Aorta (tissue), 5 donors: ENCODE data around the gene TGM6. TPM values are rescaled to one million over a fixed set of nuclear protein-coding genes. Genes with fewer than 3 reads are reported as not detected.

ENCODE experiments used
- ATAC-seq: fragments of 200-7000 bp; cut with Tn5 transposase; one replicate; pipeline ENCODE4 v1.9.1; 2022; ENCODE audit warnings: moderate library complexity; ENCODE audit not compliant: low FRiP score
- DNase-seq, 2 donors: peaks; one replicate each; pipeline ENCODE4 v3.0.0-alpha.2; 2020
- H3K27ac ChIP-seq, 2 donors: one replicate each; pipeline ENCODE4 v1.5.1; 2013; ENCODE audit warnings: low read length in 2 of 2, mild to moderate bottlenecking in 2 of 2, moderate library complexity in 2 of 2, control low read depth in 1 of 2, inconsistent platforms in 1 of 2, low read depth in 1 of 2
- H3K27me3 ChIP-seq, 2 donors: one replicate each; pipeline ENCODE4 v1.6.1; 2013; ENCODE audit warnings: control low read depth in 1 of 2, low read length in 1 of 2, mild to moderate bottlenecking in 1 of 2, moderate library complexity in 1 of 2; ENCODE audit not compliant: insufficient read depth in 2 of 2, control insufficient read depth in 1 of 2
- H3K36me3 ChIP-seq, 2 donors: one replicate each; pipeline ENCODE4 v1.6.1; 2013; ENCODE audit warnings: control low read depth in 1 of 2, low read length in 1 of 2, mild to moderate bottlenecking in 1 of 2; ENCODE audit not compliant: insufficient read depth in 2 of 2, control insufficient read depth in 1 of 2
- H3K4me1 ChIP-seq, 2 donors: one replicate each; pipeline ENCODE4 v1.6.1; 2013; ENCODE audit warnings: low read length in 2 of 2, control low read depth in 1 of 2, mild to moderate bottlenecking in 1 of 2, moderate library complexity in 1 of 2; ENCODE audit not compliant: insufficient read depth in 2 of 2, control insufficient read depth in 1 of 2
- H3K4me3 ChIP-seq, 2 donors: one replicate each; pipeline ENCODE4 v1.5.1; 2013; ENCODE audit warnings: low read length in 2 of 2, control low read depth in 1 of 2, mild to moderate bottlenecking in 1 of 2
- H3K9me3 ChIP-seq: one replicate; pipeline ENCODE4 v1.6.1; 2013; ENCODE audit warnings: mild to moderate bottlenecking, low read length; ENCODE audit not compliant: control insufficient read depth
- WGBS, 2 donors: extraction: QIAGEN DNeasy Blood & Tissue Kit; methylation state at CpG; one replicate each; pipeline ENCODE4 v1.1.7; 2013; 5-methylcytosine and 5-hydroxymethylcytosine counted together
- intact Hi-C, 2 donors: fragments of 100-400 bp; cut with DNase I; formaldehyde crosslinking; loops; one replicate each; pipeline versions ENCODE4 v1.14.2 to v1.15.0; 2022
- long read RNA-seq, 2 donors: library from polyadenylated mRNA; unstranded; transcript quantifications; one replicate each; pipeline ENCODE4 v2.0.0, GENCODE V29; 2020 to 2021
- polyA plus RNA-seq, 2 donors: library from polyadenylated mRNA; stranded (reverse); fragments of 200-250 nt; gene quantifications; one replicate each; pipeline ENCODE4 v1.2.3, GENCODE V29; 2013
- total RNA-seq, 2 donors: library from RNA; stranded (reverse); fragmentation: NEBNext Ultra II Directional; extraction: Animal tissue kit (Norgen Biotek cat#: 25700); gene quantifications; one replicate each; pipeline ENCODE4 v1.2.1, GENCODE V29; 2021
- donor health status: healthy with polysubstance abuse.
- donor health status: Bipolar disorder and iron deficiency.
- donor health status: DM: no; HTN: no; CAD: no.
- donor health status: DM: no; HTN: no; CAD: no.
- donor health status: DM: yes; HTN: yes; CAD: no.

Gene TGM6
- total RNA-seq (not detected), polyA plus RNA-seq (not detected)
- long read RNA-seq, donor 1 = 0 reads
- long read RNA-seq, donor 2 = 0 reads

DNA sequence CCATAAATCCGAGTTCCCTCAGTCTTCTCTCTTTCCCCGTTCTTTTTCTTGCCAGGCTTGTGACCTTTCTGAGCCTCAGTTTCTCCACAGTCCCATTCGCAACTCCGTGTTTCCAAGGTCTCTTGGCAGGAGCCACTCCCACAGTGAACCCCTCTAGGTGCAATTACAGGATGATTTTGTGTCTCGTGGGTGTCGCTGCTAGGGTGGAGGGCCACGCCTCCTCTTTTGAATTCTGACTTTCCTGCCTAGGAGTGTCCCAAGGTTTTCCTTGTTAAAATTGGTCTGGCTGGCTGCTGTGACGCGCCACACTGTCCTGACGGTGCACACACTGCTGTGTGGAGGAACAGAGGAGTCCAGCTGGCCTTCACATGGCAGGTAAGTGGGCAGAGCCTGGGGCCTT lies at the start of gene TGM6:
TGM6 (plus strand) TSS at position 301 of the 400 bp plus-strand sequence; CDS start at position 369, 68 bp downstream.
- Histone ChIP-seq H3K36me3 (no peaks in the 10 kb centered on the region), H3K27ac (no peak within 1 kb of the TSS), H3K4me3 (no peak within 1 kb of the TSS), H3K4me1 (no peaks in the 10 kb centered on the region), H3K9me3 (no peaks in the 10 kb centered on the region), H3K27me3 (no peaks in the 10 kb centered on the region)
- DNase-seq = no peak
- 82 to 83% methylated on average over 10 of the region's 10 CpGs for WGBS, 2 donors
- ATAC-seq = no peak
- intact Hi-C loops = no loop called here

DNA sequence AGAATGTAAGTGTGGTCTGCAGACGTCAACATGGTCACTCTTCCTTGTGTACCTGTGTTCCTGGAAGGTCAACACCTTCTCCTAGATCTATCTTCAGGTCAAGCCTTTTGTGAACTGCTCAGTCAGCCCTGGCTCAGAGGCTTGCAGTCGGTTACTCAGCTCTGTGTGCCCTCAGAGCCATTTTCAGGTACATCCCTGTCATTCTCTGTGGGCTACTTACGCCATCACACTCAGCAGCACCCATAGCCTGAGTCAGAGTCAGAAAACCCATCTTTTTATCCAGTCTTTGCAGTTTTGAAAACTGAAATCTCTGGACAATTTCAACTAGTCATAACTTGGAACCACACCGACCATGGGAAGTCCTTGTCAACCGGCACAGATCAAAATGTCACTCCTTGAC lies 49.6 kb upstream of the TGM6 start:
- DNase-seq (no peak), ATAC-seq (no peak)
- H3K36me3 ChIP-seq = no peaks in the 10 kb centered on the region
- H3K4me1 ChIP-seq = no peaks in the 10 kb centered on the region
- 70 to 71% methylated on average over 5 of the region's 5 CpGs for WGBS, 2 donors
- H3K27me3 ChIP-seq = no peaks in the 10 kb centered on the region
- intact Hi-C loops = no loop called here
- H3K9me3 ChIP-seq = no peaks in the 10 kb centered on the region
- H3K4me3 ChIP-seq = no peak overlapping the region
- H3K27ac ChIP-seq = no peak overlapping the region

DNA sequence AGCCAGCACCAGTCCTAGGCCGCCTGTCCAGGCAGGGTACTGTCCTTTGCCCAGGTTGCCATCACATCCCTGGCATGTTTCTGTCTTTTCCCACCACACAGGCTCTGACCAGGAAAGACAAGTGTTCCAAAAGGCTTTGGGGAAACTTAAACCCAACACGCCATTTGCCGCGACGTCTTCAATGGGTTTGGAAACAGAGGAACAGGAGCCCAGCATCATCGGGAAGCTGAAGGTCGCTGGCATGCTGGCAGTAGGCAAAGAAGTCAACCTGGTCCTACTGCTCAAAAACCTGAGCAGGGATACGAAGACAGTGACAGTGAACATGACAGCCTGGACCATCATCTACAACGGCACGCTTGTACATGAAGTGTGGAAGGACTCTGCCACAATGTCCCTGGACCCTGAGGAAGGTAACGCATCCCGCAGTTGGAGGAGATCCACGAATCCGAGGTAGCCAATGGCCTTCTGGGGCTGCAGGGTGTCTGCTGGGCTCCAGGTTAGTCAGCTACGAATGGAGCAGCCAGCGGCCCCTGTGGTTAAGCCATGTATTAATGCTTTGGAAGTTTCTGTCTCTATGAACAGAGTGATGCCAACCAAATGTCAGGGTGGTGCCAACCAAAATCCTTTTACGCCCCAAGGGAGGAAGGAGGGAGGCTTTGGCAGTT lies 48.7 kb upstream of the TGM6 start:
- H3K9me3 ChIP-seq = no peaks in the 10 kb centered on the region
- DNase-seq (no peak), ATAC-seq (no peak)
- no peaks in the 10 kb centered on the region for H3K27me3 ChIP-seq
- H3K36me3 ChIP-seq = no peaks in the 10 kb centered on the region
- intact Hi-C loops = no loop called here
- WGBS, 2 donors = 72 to 73% methylated on average over 17 of the region's 17 CpGs
- H3K4me1 ChIP-seq = no peaks in the 10 kb centered on the region
- H3K27ac ChIP-seq = no peak overlapping the region
- H3K4me3 ChIP-seq = no peak overlapping the region

DNA sequence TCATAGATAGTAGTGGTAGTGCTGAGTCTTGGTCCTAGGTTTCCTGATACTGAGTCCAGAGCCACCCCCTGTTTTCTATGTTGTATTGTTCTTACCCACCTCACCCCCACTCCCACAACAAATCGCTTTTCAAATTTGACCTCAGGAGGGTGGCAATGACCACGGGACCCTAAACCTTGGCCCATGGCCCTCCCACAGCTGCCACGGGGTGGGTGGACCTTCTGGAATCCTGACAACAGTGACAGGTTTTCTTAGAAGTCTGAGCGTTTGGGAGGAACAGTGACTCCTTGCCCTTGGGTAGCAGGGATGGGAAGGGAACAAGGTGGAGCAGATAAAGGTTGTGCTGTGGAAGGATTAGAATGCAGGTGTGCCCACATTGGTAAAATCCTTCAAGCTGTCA lies 48.0 kb upstream of the TGM6 start:
- intact Hi-C loops = no loop called here
- DNase-seq (no peak), ATAC-seq (no peak)
- H3K27me3 ChIP-seq = no peaks in the 10 kb centered on the region
- H3K4me1 ChIP-seq = no peaks in the 10 kb centered on the region
- WGBS, 2 donors = 34 to 46% methylated on average over 4 of the region's 4 CpGs
- H3K4me3 ChIP-seq = no peak overlapping the region
- no peaks in the 10 kb centered on the region for H3K9me3 ChIP-seq
- H3K27ac ChIP-seq = no peak overlapping the region
- H3K36me3 ChIP-seq = no peaks in the 10 kb centered on the region

DNA sequence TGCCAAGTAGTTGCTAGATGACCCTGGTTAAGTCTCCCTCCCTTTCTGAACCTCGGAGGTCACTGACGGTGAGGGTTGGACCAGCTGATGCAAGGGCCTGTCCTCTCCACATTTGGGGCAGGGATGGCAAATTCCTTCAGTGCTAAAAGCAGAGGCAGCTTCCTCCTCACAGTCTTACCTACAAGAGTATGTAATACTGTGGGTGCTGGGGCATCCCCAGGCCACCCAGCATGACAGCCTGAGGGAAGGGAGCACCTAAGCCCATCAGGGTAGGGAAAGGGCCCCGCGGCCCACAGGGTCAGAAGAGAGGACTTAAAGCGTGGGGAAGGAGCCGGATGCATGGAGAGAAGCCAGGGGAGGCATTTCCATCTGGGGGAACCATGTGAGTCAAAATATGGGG lies 46.9 kb upstream of the TGM6 start:
- Histone ChIP-seq H3K36me3 (no peaks in the 10 kb centered on the region), H3K9me3 (no peaks in the 10 kb centered on the region), H3K4me1 (no peaks in the 10 kb centered on the region), H3K4me3 (no peak overlapping the region), H3K27me3 (no peaks in the 10 kb centered on the region), H3K27ac (no peak overlapping the region)
- ATAC-seq (no peak), DNase-seq (no peak)
- intact Hi-C loops = no loop called here
- WGBS, 2 donors = 76 to 81% methylated on average over 6 of the region's 6 CpGs

DNA sequence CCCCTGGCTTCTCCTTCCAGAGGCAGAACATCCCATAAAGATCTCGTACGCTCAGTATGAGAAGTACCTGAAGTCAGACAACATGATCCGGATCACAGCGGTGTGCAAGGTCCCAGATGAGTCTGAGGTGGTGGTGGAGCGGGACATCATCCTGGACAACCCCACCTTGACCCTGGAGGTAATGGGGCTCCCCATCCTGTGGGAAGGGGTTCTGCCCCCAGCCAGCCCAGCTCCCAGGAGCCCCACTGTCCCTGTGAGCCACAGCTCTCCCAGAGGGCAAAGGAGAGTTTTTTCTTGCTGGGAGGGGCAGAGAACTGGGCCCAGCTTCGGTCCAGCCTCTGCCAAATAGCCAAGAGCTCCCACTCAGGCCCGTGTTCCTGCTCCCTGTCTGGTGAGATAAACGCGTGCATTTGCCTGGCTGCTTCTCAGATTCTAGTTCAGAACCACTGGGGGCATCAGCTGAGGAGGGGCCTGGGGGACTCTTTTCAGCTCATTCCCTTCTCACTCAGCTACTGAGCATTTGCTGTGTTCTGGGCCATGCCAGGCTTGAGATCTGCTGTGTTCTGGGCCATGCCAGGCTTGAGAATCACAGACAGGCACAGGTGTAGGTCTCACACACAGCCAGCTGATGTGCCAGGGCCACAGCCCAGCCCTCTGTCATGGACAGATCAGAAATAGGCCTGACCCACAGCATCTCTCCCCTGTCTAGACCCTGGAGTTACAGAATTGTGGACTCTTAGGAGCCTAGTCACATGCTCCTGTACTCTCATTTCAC lies 45.4 kb upstream of the TGM6 start:
- WGBS, 2 donors = 63 to 66% methylated on average over 9 of the region's 9 CpGs
- Histone ChIP-seq H3K4me3 (no peak overlapping the region), H3K27me3 (no peaks in the 10 kb centered on the region), H3K9me3 (no peaks in the 10 kb centered on the region), H3K36me3 (no peaks in the 10 kb centered on the region), H3K4me1 (no peaks in the 10 kb centered on the region), H3K27ac (no peak overlapping the region)
- ATAC-seq = no peak
- intact Hi-C loops = no loop called here
- no peak for DNase-seq

DNA sequence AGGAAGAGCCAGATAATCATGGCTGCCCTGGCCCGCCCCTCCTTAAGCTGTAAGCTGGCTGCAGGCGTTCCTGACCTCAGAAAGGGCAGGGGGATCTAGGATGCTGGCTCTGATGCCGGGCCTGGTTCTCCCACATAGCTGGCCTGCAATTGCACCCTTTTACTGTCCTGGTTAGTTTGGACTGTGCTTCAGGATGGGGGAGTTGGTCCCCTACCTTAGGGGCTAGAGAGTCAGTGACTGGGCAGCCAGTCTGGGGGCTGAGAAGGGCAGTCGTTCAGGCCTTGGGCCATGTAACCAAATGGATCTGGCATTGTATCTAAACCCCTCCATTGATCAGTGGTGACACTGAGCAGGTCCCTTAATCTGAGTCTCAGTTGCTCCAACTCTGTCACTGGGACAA lies 44.2 kb upstream of the TGM6 start:
- Histone ChIP-seq H3K4me1 (no peaks in the 10 kb centered on the region), H3K36me3 (no peaks in the 10 kb centered on the region), H3K27me3 (no peaks in the 10 kb centered on the region), H3K9me3 (no peaks in the 10 kb centered on the region), H3K4me3 (no peak overlapping the region), H3K27ac (no peak overlapping the region)
- DNase-seq (no peak), ATAC-seq (no peak)
- WGBS, 2 donors = 80% methylated on average over 4 of the region's 4 CpGs
- intact Hi-C loops = no loop called here

DNA sequence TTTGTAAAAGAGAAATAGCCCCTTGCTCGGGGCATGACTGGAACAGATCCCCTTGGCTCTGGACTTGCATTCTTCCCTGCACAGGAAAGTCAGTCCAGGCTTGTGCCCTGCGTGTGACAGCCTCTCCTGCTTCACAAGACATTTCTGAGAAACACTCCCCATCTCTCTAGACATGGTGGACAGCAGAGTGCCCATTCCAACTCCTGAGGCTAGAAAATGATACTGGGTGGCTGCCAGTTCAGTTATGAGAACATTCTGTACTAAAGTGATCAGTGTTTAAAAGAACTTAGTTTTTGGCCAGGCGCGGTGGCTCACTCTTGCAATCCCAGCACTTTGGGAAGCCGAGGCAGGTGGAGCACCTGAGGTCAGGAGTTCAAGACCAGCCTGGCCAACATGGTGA lies 43.6 kb upstream of the TGM6 start:
- H3K27me3 ChIP-seq = no peaks in the 10 kb centered on the region
- intact Hi-C loops = no loop called here
- no peaks in the 10 kb centered on the region for H3K9me3 ChIP-seq
- 50 to 63% methylated on average over 5 of the region's 5 CpGs for WGBS, 2 donors
- ATAC-seq = no peak
- no peaks in the 10 kb centered on the region for H3K36me3 ChIP-seq
- no peak overlapping the region for H3K27ac ChIP-seq
- DNase-seq = no peak
- no peaks in the 10 kb centered on the region for H3K4me1 ChIP-seq
- no peak overlapping the region for H3K4me3 ChIP-seq
